ENCODE measurements around the gene IL6ST.

- TF ChIP-seq NRF1 (conservative IDR thresholded peaks at IDR 0.05; ENCODE audit: low read depth, low read length) (no peak), JUND (IDR thresholded peaks at IDR 0.05; ENCODE audit: low read depth, low read length) (no peak), ESRRA (IDR thresholded peaks at IDR 0.05; ENCODE audit: low read length) (no peak)
These were observed 45.2 kb upstream of the IL6ST start for GRCh38 chr5:56039985-56040384.
